HG03460 (cell line): ENCODE measurements around the gene CLPTM1L.

Experiments
- ATAC-seq: cut with Tn5 transposase; IDR thresholded peaks from one replicate; pipeline ENCODE4 v1.9.1; 2021; ENCODE audit not compliant: unreplicated experiment

CLPTM1L gene

GRCh38 chr5:1344975-1345838, at the start of gene CLPTM1L:
Gene CLPTM1L, minus strand, starts transcription at chr5:1345099. Its CDS starts 258 bp downstream, at chr5:1344841.
- peak; percentile 72 for ATAC-seq

GRCh38 chr5:1393571-1394501, 48.9 kb upstream of the CLPTM1L start:
- no peak for ATAC-seq

GRCh38 chr5:1392801-1393565, 48.1 kb upstream of the CLPTM1L start:
- ATAC-seq, result no peak

- ATAC-seq, result no peak
Observed at GRCh38 chr5:1392261-1392660, 47.4 kb upstream of the CLPTM1L start.

- no peak for ATAC-seq
Observed at GRCh38 chr5:1391691-1392090, 46.8 kb upstream of the CLPTM1L start.

- ATAC-seq, result no peak
Observed at GRCh38 chr5:1390861-1391600, 46.1 kb upstream of the CLPTM1L start.

GRCh38 chr5:1390333-1390732, 45.4 kb upstream of the CLPTM1L start:
- no peak for ATAC-seq

- ATAC-seq, result no peak
Observed at GRCh38 chr5:1388383-1388967, 43.6 kb upstream of the CLPTM1L start.

GRCh38 chr5:1387876-1388275, 43.0 kb upstream of the CLPTM1L start:
- no peak for ATAC-seq

GRCh38 chr5:1387059-1387755, 42.3 kb upstream of the CLPTM1L start:
- ATAC-seq, result no peak

GRCh38 chr5:1386274-1386717, 41.4 kb upstream of the CLPTM1L start:
- peak; percentile 38 for ATAC-seq

GRCh38 chr5:1385395-1386273, 40.7 kb upstream of the CLPTM1L start:
- peak; percentile 92 for ATAC-seq

GRCh38 chr5:1384521-1384920, 39.6 kb upstream of the CLPTM1L start:
- ATAC-seq, result no peak

- no peak for ATAC-seq
Observed at GRCh38 chr5:1383886-1384401, 39.0 kb upstream of the CLPTM1L start.

- ATAC-seq, result no peak
Observed at GRCh38 chr5:1383344-1383743, 38.4 kb upstream of the CLPTM1L start.

- no peak for ATAC-seq
Observed at GRCh38 chr5:1382248-1382700, 37.4 kb upstream of the CLPTM1L start.

GRCh38 chr5:1381370-1382247, 36.7 kb upstream of the CLPTM1L start:
- no peak for ATAC-seq
